Measurements from ENCODE around the gene FAM32A. TPM values are rescaled to one million over a fixed set of nuclear protein-coding genes. Genes with fewer than 3 reads are reported as not detected.

The FAM32A gene
- 91.4 to 97.8 TPM (median 95.3 TPM) in 5 replicates for total RNA-seq (2022; extraction: Qiagen RNA extraction)

DNA sequence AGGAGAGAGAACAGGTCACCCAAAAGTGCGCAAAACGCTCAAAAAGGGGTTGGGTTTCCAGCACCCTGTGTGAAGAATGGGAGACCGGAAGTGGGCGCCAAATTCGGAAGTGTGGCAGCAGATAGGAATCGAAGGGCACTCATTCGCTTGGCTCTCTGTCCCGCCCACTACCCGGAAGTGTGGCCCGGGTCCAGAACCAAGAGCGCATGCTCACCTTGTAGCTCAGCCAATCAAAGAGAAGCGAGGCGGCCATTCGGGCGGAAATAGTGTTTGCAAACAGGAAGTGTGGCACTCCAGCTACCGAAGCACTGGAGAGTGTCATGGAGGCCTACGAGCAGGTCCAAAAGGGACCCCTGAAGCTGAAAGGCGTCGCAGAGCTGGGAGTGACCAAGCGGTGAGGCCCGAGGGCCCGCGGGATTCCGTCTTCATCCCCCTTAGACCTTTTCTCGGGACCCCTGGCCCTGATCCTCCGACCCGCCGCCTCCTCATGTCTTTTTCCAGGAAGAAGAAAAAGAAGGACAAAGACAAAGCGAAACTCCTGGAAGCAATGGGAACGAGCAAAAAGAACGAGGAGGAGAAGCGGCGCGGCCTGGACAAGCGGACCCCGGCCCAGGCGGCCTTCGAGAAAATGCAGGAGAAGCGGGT, at the start of gene FAM32A:
Gene FAM32A (plus strand): TSS at position 288 of the 645 bp plus-strand sequence. CDS start 33 bp downstream, at position 321.

DNA sequence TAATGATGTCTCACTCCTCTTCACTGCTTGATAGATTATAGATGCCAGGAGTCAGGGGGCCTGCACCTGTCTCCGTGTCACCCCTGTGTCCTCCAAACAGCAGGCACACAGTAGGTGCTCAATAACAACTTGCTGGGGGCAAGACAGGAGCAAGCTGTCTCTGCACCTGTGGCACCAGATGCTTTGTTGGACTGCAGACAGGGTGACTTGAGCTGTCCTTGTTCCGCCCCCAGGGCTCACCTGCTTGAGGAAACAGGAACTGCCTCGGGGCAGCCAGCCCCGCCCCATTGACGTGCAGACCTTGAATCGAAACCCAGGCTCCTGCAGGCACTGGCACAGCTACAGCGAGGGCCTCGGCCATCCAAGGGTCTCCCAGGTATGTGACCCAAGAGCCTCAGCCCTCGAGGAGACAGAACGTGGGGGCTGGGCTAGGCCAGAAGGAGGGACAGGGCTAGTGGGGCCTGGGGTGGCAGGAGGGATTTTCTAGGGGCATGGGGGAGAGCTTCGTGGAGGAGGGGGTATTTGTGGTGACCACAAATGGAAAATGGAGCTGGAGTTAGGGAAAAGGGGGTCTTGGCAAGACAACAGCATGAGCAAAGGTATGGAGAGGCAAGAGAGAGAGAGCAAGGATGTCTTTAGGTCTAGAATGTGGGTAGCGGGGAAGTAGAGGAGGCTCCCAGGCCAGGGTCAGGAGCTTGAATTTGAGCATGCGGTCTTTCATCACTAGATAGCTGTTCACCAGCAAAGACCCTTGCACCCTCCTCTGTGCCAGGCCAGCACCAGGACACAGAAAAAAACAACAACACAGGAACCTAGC, 41.6 kb upstream of the FAM32A start, which contains the start of gene HSH2D:
Gene HSH2D (plus strand): TSS at position 287 of the 817 bp plus-strand sequence. CDS start 5,066 bp downstream, outside the sequence.

GRCh38 chr19:16197622-16198369, 12.6 kb downstream of the FAM32A start, which contains the start of gene AP1M1:
TSS of gene AP1M1 (plus strand) at chr19:16197911. CDS start at chr19:16198027, 116 bp downstream.

Other genes with a start within 250 kb of the FAM32A start
- gene OR10H4, start 236.4 kb upstream of the FAM32A start, total RNA-seq (2022; extraction: Qiagen RNA extraction): not detected in 5 replicates
- gene TPM4, start 108.9 kb upstream of the FAM32A start, total RNA-seq (2022; extraction: Qiagen RNA extraction): 389 to 533 TPM (median 474 TPM) in 5 replicates
- 48.6 to 105 TPM (median 50.6 TPM) in 5 replicates for gene RAB8A, start 73.5 kb upstream of the FAM32A start, total RNA-seq (2022; extraction: Qiagen RNA extraction)
- gene HSH2D, start 41.7 kb upstream of the FAM32A start, total RNA-seq (2022; extraction: Qiagen RNA extraction): not detected in 5 replicates
- not detected in 5 replicates for gene CIB3, start 11.9 kb upstream of the FAM32A start, total RNA-seq (2022; extraction: Qiagen RNA extraction)
- gene AP1M1, start 12.5 kb downstream of the FAM32A start, total RNA-seq (2022; extraction: Qiagen RNA extraction): 62.9 to 70.0 TPM (median 67.0 TPM) in 5 replicates
- gene KLF2, start 139.4 kb downstream of the FAM32A start, total RNA-seq (2022; extraction: Qiagen RNA extraction): 15.4 to 33.7 TPM (median 25.2 TPM) in 5 replicates